ENCODE measurements around the gene NKTR.

Gene NKTR

DNA sequence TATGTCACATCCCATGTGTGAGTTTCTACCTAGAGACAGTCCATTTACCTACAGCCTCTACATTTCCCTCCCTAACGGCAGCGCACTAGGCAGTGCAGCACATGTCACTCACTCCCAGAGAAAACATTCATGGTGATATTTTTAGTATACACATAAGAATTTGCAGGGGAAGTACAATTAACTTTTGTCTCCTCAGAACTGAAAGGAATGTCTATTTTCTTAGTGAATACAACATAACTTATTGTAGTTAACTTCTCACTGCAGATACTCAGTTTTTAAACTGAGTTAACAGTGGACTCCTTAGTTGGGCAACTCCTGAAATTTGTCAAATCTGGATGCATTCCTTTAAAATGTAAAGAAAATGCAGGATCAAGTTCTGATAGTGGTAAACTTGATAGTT lies 48.5 kb downstream of the NKTR start:
- no peak for DNase-seq (ENCODE audit: low read depth in 1 of 2, low spot score in 1 of 2)

- no peak for DNase-seq (ENCODE audit: low read depth in 1 of 2, low spot score in 1 of 2)
Observed at GRCh38 chr3:42649783-42650182, 49.3 kb downstream of the NKTR start.

DNA sequence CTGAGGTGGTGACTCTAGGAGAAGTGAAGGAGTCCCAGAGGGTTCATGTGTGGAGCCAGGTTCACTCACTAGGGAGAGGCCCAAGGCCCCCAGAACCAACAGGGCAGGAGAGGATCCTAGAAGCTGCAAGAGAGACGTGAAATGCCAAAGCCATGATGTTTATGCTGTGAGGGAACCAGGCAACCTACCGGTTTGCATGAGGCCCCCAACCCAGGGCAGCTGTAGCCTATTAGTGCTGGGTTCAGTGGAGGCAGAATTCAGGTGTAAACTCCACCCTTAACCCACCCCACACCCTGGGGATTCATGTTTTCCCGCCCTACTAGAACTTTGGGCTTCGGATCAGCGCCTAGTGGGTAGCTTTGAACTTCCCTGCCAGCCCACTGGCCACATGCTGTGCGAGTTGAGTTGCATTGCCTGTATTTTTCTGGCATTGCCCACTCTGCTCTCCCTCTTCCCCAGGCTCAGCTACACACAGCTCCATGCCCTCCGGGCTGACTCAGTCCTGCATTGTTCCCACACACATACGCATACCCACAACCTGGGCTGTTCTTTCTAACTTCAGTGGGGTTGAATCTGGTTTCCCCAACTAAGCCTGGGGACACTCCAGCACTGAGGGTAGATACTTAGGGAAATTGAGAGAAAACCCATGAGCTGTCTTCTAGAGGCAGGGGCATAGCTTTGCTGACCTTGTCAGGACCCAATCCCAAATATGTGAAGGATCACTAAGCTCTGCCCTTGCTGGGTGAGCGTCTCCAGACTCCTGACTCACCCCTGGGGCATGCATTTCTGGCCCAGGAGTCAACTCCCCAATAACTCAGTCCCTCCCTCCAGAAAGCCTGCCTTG lies 51.0 kb downstream of the NKTR start:
- no peak for DNase-seq (ENCODE audit: low read depth in 1 of 2, low spot score in 1 of 2)

DNA sequence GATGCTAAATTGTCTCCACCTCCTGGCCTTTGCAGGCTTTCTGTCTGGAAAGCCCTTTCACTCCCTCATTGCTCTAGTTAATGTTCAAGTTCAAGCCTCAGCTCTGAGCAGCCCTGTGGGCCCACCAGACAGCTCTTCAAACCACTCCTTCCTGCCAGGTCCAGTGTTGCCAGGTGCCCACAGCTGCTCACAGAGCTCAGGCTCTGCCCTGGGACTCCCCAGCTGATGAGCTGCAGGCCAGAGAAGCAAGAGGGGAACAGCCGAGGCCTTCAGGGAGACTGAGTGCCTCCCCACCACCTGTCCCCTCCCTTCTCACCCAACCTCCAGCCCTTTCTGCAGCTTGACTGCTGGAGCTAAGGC lies 51.7 kb downstream of the NKTR start:
- no peak for DNase-seq (ENCODE audit: low read depth in 1 of 2, low spot score in 1 of 2)

- no peak for DNase-seq (ENCODE audit: low read depth in 1 of 2, low spot score in 1 of 2)
Observed at GRCh38 chr3:42652611-42653302, 52.3 kb downstream of the NKTR start.

DNA sequence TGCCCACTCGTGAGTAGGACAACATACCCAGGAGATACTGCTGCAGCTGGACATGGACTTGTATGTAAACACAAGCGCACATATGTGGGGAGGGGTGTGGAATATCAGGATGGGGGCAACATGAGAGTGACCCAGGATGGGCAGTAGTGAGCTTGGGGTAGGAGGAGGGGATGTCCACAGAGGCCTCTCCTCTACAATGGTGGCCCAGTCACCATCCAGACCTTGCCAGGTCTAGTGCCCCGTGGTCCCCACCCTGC lies 52.7 kb downstream of the NKTR start:
- no peak for DNase-seq (ENCODE audit: low read depth in 1 of 2, low spot score in 1 of 2)

DNA sequence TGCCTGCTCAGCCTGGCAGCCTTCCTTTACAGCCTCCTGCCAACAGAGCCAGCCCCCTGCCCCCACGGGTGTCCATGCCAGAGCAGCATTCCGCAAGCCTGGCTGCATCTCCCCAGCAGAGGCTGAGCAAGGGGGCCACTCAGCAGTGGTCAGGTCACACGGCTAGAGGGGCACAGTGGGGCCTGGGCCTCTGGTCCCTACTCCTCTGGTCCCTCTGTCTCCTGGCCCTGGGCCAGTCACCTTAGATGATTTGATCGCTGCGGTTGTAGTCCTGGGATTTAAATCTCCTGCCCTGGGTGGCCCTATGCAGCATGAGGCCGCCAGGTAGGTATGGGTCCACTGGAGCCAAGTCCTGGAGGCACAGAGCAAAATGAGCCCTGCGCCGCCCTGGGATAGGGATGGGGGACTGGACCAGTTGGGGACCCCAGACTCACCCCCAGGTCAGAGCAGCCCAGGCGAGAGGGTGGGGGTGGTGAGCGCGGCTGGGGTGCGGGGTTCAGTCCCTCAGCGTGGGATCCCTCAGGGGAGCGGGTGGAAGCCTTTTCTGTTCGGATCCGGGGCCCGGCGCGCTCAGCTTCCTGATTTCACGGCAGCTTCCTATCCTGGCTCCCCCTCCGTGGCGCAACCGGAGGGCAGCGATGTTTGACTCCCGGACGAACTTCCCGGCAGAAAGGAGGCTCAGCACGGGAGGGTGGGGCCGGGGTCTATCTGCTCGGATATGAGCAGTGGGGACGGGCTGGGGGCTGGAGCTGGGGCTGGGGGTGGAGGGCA lies 53.3 kb downstream of the NKTR start, which contains the start of gene ZBTB47:
ZBTB47 (plus strand) TSS at position 138 of the 771 bp plus-strand sequence. CDS start 4,659 bp downstream, outside the sequence.
- no peak for DNase-seq (ENCODE audit: low read depth in 1 of 2, low spot score in 1 of 2)

DNA sequence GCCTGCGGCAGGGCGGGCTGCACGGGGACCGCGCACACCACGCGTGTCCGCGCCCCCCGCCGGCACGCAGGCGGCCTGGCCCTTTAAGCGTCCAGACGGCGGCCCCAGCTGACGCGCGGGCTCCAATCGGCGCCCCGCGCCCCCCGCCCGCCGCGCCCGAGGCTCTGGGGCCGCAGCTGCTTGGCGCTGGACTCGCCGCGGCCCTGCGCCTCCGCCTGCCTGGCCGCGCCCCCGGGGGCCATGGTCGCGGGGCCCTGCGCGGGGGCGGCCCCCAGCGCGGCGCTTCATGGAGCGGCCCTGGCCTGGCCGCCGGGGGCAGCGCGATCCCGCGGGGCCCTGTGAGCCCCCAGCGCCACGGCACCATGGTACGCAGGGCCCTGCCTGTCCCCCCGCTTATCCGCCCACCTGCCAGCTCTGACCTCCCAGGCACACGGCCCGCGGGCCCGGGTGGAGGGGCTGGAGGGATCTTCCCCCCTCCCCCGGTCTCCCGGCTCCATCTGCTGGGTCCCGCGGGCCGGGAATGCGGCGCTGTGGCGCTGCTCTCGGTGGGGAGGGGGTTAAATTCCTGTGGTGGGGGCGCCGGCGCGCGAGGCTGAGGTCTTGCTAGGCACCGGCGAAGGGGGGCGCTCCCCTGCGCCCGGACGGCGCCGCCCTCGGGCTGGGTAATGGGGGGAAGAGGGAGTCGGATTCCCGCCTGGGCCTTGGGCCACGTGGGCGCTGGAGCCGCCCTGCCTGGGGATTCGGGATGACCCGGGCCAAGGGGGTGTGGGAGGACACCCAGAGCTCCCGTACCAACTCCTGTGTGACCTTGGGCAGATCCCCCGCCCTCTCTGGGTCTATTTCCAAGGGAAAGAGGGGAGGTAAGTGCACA lies 54.1 kb downstream of the NKTR start:
- no peak for DNase-seq (ENCODE audit: low read depth in 1 of 2, low spot score in 1 of 2)

- no peak for DNase-seq (ENCODE audit: low read depth in 1 of 2, low spot score in 1 of 2)
Observed at GRCh38 chr3:42655331-42655888, 54.9 kb downstream of the NKTR start.

DNA sequence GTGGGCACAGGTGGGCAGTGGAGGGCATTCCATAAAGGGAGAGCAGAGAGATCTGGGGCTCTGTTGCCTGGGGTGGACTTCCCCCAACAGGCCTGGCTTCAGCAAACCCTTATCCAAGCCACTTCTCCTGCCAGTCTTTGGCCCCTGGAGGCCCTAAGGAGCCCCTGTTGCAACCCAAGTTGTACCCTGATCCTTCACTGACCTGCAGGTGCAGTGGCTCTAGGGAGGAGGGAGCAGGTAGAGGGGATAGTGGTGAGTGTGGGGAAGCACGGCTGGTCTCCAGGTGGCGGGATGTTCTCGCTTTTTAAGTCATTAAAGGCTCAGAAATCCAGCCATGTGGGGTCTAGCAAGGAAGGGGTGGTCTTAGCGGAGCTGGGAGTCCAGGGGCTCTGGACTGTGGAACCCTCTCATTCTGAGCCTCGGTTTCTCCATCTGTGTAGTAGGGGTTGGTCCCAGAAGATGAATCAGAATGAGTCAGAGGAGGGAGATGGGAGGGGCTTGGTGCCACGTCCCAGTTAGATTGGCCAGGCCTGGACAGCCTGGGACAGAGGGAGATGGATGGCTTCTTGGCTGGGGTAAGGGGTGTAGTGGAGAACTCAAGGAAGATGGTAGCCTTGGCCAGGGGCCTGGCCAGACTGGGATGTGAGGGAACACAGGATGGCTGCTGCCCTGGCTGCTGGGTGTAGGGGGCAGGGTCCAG lies 55.6 kb downstream of the NKTR start:
- DNase-seq (ENCODE audit: low read depth in 1 of 2, low spot score in 1 of 2), result no peak

DNA sequence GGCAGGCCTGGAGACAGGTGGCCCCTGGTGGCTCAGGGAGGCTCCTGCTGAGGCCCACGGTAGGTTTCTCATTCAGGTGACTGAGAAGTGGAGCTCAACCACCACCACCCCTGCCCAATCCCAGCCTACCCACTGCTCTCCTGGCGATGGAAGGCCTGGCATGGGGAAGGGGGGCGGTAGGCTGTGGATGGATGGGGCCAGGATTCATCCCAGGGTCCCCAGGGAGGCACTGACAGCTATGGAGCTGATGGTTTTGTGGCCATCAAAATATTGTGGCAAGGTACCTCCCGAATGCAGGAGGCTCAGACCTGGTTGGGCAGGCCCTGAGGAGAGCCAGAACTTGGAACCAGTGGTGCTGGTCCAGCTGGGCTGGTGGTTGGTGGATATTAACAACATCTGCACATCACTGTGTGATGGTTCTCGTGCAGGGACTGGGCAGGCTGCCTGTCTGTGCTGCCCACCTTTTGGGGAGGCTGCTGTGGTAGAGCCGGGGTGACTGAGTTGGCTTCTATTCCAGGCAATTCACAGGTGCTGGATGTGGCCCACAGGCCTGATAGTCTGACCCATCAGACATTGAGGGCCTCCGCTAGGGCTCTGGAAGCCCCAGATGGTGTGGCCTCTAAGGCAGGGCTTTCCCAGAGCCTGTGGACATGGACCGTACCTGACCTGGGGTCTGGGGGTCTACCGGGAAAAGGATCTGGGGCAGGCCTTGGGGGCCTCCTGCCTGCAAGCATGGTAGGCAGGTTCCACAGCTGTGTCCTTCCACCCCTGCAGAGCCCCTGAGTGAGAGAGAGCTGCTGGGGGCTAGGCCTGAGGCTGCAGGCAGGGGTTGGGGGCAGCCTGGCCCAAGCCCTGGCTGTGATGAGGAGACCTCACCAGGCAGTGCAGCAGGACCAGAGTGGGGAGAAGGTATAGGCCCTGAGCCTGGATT lies 56.5 kb downstream of the NKTR start:
- no peak for DNase-seq (ENCODE audit: low read depth in 1 of 2, low spot score in 1 of 2)

DNA sequence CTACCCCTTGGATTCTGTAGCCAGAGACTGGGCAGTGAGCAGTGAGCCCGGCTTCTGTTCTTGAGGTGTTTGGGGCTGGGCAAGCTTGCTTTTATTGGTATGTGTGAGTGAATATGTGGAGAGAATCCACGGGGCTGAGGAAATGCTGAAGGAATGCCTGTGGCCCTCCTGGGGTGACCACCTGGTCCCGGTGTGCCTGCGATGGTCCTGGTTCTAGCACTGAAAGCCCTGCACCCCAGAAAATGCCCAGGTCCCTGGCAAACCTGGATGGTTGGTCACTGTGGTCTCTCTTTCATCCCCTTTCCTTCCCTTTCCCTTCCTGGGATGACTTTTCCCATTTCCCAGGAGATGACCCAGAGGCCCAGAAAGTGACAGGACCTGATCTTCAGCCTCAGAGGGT lies 57.2 kb downstream of the NKTR start:
- no peak for DNase-seq (ENCODE audit: low read depth in 1 of 2, low spot score in 1 of 2)

DNA sequence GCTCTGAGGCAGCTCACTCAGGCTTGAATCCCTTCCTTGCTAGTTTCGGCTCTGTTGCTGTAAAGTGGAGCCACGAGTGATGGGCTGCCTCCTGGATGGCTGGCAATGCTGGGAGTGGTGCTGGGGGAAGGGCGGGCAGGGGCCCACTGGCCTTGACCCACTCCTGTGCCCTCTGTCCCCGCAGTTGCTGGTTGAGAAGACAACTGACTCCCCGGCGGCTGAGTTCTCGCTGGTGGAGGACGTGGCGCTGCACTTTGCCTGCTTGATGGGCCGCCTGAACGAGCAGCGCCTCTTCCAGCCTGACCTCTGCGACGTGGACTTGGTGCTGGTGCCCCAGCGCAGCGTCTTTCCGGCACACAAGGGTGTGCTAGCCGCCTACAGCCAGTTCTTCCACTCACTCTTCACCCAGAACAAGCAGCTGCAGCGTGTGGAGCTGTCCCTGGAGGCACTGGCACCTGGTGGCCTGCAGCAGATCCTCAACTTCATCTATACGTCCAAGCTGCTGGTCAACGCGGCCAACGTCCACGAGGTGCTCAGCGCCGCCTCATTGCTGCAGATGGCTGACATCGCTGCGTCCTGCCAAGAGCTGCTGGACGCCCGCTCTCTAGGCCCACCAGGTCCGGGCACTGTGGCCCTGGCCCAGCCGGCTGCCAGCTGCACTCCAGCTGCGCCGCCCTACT lies 57.7 kb downstream of the NKTR start:
- no peak for DNase-seq (ENCODE audit: low read depth in 1 of 2, low spot score in 1 of 2)

DNA sequence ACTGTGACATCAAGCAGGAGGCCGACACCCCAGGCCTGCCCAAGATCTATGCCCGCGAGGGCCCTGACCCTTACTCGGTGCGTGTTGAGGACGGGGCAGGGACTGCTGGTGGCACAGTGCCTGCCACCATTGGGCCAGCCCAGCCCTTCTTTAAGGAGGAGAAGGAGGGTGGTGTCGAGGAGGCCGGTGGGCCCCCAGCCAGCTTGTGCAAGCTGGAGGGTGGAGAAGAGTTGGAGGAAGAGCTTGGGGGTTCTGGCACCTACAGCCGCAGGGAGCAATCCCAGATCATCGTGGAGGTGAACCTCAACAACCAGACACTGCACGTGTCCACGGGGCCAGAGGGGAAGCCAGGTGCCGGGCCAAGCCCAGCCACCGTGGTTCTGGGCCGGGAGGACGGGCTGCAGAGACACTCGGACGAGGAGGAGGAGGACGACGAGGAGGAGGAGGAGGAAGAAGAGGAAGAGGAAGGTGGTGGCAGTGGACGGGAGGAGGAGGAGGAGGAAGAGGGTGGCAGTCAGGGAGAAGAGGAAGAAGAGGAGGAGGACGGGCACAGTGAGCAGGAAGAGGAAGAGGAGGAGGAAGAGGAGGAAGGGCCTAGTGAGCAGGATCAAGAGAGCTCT lies 58.4 kb downstream of the NKTR start:
- DNase-seq (ENCODE audit: low read depth in 1 of 2, low spot score in 1 of 2), result no peak

GRCh38 chr3:42659451-42660130 lies 59.1 kb downstream of the NKTR start:
- no peak for DNase-seq (ENCODE audit: low read depth in 1 of 2, low spot score in 1 of 2)

DNA sequence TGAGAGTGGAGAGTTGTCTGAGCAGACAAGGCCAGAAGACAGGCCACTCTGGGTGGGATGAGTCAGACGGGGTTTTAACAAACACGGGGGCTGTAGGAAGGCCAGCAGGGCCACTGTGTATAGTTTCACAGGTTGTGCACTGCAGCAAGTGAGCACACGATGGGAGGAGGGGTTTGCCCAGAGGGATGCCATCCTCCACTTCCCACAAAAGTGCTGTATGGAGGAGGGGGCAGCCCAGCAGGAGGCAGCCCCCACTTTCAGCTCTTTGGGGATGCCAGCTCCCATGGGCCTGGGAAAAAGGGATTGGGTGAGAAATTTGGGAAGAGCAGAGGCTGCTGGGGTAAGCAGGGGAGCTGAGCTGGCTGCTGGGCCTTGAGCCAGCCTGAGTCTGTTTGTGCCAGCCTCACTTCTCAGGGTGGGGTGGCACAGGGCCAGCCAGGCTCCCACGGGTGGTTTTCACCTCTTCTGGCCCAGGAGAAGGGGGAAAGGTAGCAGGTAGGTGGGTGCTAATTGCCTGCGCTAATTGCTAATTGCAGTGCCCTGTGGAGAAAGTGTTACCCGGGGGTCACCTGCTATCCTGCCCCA lies 59.7 kb downstream of the NKTR start:
- no peak for DNase-seq (ENCODE audit: low read depth in 1 of 2, low spot score in 1 of 2)

DNA sequence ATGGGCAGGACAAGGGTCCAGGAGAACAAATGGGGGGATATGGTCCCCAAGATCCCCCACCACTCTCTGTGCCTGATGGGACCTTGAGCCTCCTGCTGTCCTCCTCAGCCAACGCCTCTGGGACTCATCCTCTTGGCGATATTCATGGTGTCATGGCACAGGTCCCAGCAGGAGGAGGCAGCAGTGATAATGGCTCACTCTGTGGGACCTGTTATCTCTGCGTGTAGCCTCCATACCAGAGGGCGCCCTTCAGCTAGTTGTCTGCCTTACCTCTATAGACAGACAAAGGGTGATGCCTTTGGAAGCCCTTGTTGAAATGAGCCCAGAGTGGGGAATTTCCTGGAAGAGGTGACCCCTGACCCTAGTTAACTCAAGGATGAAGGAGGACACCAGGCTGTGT lies 60.4 kb downstream of the NKTR start:
- DNase-seq (ENCODE audit: low read depth in 1 of 2, low spot score in 1 of 2), result no peak

Data from stimulated activated CD4-positive, alpha-beta T cell treated with anti-CD3 and anti-CD28 coated beads, Interleukin-15, amount 100 ng/mL, for 1 hour (primary cell).